OCI-LY7 (cell line): ENCODE data around the gene HMG20B. TPM values are rescaled to one million over a fixed set of nuclear protein-coding genes. Genes with fewer than 3 reads are reported as not detected.

Experiments
- BruUV-seq: library from RNA; stranded (reverse); fragments of 400-500 nt; replicated peaks from 2 replicates; lab custom pipeline; 2021; lab: Mats Ljungman, UMichigan
- CTCF ChIA-PET: fragments of 300-600 bp; sonication (Branson Sonifier 250); formaldehyde crosslinking; loops from one replicate; lab custom pipeline; 2022; ENCODE audit warnings: antibody characterized with exemption; ENCODE audit not compliant: unreplicated experiment; lab: Charles Lee
- POLR2A ChIA-PET: fragments of 300-600 bp; sonication (Branson Sonifier 250); formaldehyde crosslinking; loops from one replicate; lab custom pipeline; 2022; ENCODE audit warnings: antibody characterized with exemption; lab: Charles Lee
- DNase-seq: peaks from one replicate; pipeline ENCODE4 v3.0.0-alpha.2; 2015; ENCODE audit warnings: low spot score
- H2AFZ ChIP-seq: fragments of 200-600 bp; sonication (generic), shearing (Covaris generic); 2 replicates; pipeline ENCODE4 v1.6.1; 2014; ENCODE audit warnings: mild to moderate bottlenecking, antibody characterized with exemption, low read length, moderate library complexity
- H3K27ac ChIP-seq: fragments of 200-600 bp; sonication (generic); 2 replicates; pipeline ENCODE4 v1.5.1; 2014; ENCODE audit warnings: mixed run types, low read depth, mild to moderate bottlenecking, moderate library complexity, low read length, inconsistent platforms; ENCODE audit not compliant: poor library complexity, severe bottlenecking
- H3K36me3 ChIP-seq: fragments of 200-600 bp; sonication (generic); 2 replicates; pipeline ENCODE4 v1.6.1; 2014; ENCODE audit warnings: mild to moderate bottlenecking, antibody characterized with exemption, low read length, moderate library complexity, mixed read lengths; ENCODE audit not compliant: insufficient read depth
- H3K4me1 ChIP-seq: fragments of 200-600 bp; sonication (generic); 2 replicates; pipeline ENCODE4 v1.5.1; 2014; ENCODE audit warnings: mild to moderate bottlenecking, low read length; ENCODE audit not compliant: insufficient read depth, poor library complexity, severe bottlenecking
- H3K4me2 ChIP-seq: fragments of 200-600 bp; sonication (generic); 2 replicates; pipeline ENCODE4 v1.6.1; 2014; ENCODE audit warnings: mild to moderate bottlenecking, low read length
- H3K4me3 ChIP-seq: fragments of 200-600 bp; sonication (generic); 2 replicates; pipeline ENCODE4 v1.5.1; 2014; ENCODE audit warnings: mild to moderate bottlenecking, low read depth, low read length; ENCODE audit not compliant: poor library complexity, severe bottlenecking
- H3K79me2 ChIP-seq: fragments of 200-600 bp; sonication (generic); 2 replicates; pipeline ENCODE4 v1.6.1; 2016; ENCODE audit warnings: low read depth, mild to moderate bottlenecking, low read length, moderate library complexity, mixed read lengths; ENCODE audit not compliant: insufficient read depth
- H3K9me2 ChIP-seq: fragments of 200-600 bp; sonication (generic); 2 replicates; pipeline ENCODE4 v1.6.1; 2016; ENCODE audit warnings: mild to moderate bottlenecking, low read length, mixed read lengths; ENCODE audit not compliant: insufficient read depth
- H3K9me3 ChIP-seq: fragments of 200-600 bp; sonication (generic); 2 replicates; pipeline ENCODE4 v1.6.1; 2014; ENCODE audit warnings: mild to moderate bottlenecking, mixed run types, low read length, mixed read lengths
- H4K20me1 ChIP-seq: fragments of 200-600 bp; sonication (generic); 2 replicates; pipeline ENCODE4 v1.6.1; 2014; ENCODE audit warnings: mild to moderate bottlenecking, antibody characterized with exemption, low read length, moderate library complexity, mixed read lengths; ENCODE audit not compliant: insufficient read depth
- CTCF ChIP-seq: fragments of 200-600 bp; sonication (generic); conservative IDR thresholded peaks from 2 replicates; pipeline ENCODE4 v1.5.1; 2014; ENCODE audit warnings: mild to moderate bottlenecking, antibody characterized with exemption, low read length, moderate library complexity, mixed read lengths
- EZH2phosphoT487 ChIP-seq: fragments of 200-600 bp; sonication (generic); IDR thresholded peaks from 2 replicates; pipeline ENCODE4 v1.6.1; 2018; ENCODE audit warnings: low read depth, borderline replicate concordance, mild to moderate bottlenecking, mixed run types, antibody characterized with exemption, low read length, moderate library complexity, mixed read lengths
- intact Hi-C: fragments of 100-400 bp; cut with micrococcal nuclease; formaldehyde crosslinking; loops from one replicate; pipeline ENCODE4 v1.10.0; 2022; ENCODE audit not compliant: unreplicated experiment
- total RNA-seq, 2 experiments: library from RNA; depleted of rRNA in 1 of 2; stranded (reverse); fragments of >200 nt in 1 of 2; shearing (Covaris generic) in 1 of 2; gene quantifications; 2 replicates each; pipeline ENCODE4 v1.2.3, GENCODE V29; 2014 to 2022

HMG20B gene
- total RNA-seq, 2 experiments from 2014 or later, result 91.0 to 119 TPM

GRCh38 chr19:3603121-3603811 lies 30.5 kb downstream of the HMG20B start:
- POLR2A ChIA-PET, result no interaction called here
- H3K4me2 ChIP-seq, result no peak overlapping the region
- no peak overlapping the region for H2AFZ ChIP-seq
- no TSS peak for BruUV-seq
- no peaks in the 10 kb centered on the region for H3K9me3 ChIP-seq
- no peak overlapping the region for H3K27ac ChIP-seq
- intact Hi-C loops, result no loop called here
- no peaks in the 10 kb centered on the region for H3K36me3 ChIP-seq
- H3K79me2 ChIP-seq, result no peaks in the 10 kb centered on the region
- H3K9me2 ChIP-seq, result no peaks in the 10 kb centered on the region
- H3K4me1 ChIP-seq, result peaks cover 15% of the 10 kb centered on the region
- no peaks in the 10 kb centered on the region for H4K20me1 ChIP-seq
- no peak overlapping the region for H3K4me3 ChIP-seq
- CTCF ChIA-PET, result no interaction called here
- DNase-seq, result no peak
- TF ChIP-seq EZH2phosphoT487 (no peak), CTCF (no peak)

- Histone ChIP-seq H3K4me1 (peaks cover 21% of the 10 kb centered on the region), H3K4me2 (peak overlapping the region; percentile 3; the same call in 1 of the 2 replicates), H3K9me3 (no peaks in the 10 kb centered on the region), H4K20me1 (no peaks in the 10 kb centered on the region), H3K9me2 (no peaks in the 10 kb centered on the region), H3K36me3 (no peaks in the 10 kb centered on the region), H3K27ac (no peak overlapping the region), H3K4me3 (no peak overlapping the region), H2AFZ (peak overlapping the region; percentile 42), H3K79me2 (no peaks in the 10 kb centered on the region)
- intact Hi-C loops, result no loop called here
- DNase-seq, result no peak
- CTCF ChIA-PET, result no interaction called here
- BruUV-seq, result no TSS peak
- POLR2A ChIA-PET, result interaction anchor here (1.1 kb wide), 1 partner anchor 48 kb away, joined by 4 read pairs; no protein-coding TSS in a partner anchor
- no peak for TF ChIP-seq EZH2phosphoT487
- no peak for TF ChIP-seq CTCF
Measured at GRCh38 chr19:3604227-3604986, 31.7 kb downstream of the HMG20B start.
